ENCODE results near the gene CLTA. TPM values are rescaled to one million over a fixed set of nuclear protein-coding genes. Genes with fewer than 3 reads are reported as not detected.

The CLTA gene
- total RNA-seq, 1 experiment from 2014 or later = 195 TPM

- H3K4me3 Mint-ChIP-seq = no peak overlapping the region
Observed at GRCh38 chr9:36207546-36208012, 16.9 kb downstream of the CLTA start.

More at GRCh38 chr9:36207546-36208012, 16.9 kb downstream of the CLTA start:
- Histone ChIP-seq H4K5ac (ENCODE audit: insufficient read length, low read depth, low read length) (no peak overlapping the region), H2BK20ac (ENCODE audit: low read depth, low read length, poor library complexity, severe bottlenecking) (no peak overlapping the region), H2BK12ac (ENCODE audit: insufficient read length, low read depth, low read length) (no peak overlapping the region), H3K23ac (ENCODE audit: insufficient read length, low read depth, low read length) (no peak overlapping the region), H4K20me1 (ENCODE audit: control insufficient read depth, insufficient read depth, insufficient read length) (no peaks in the 10 kb centered on the region), H3K56ac (ENCODE audit: insufficient read length, low read depth, low read length) (no peak overlapping the region), H4K8ac (replicated peaks; ENCODE audit: insufficient read length, low read depth, low read length) (no peak overlapping the region), H3K27me3 (ENCODE audit: insufficient read depth, low read length) (no peaks in the 10 kb centered on the region), H2BK15ac (ENCODE audit: low read depth, low read length) (no peak overlapping the region), H2AFZ (ENCODE audit: low read length) (no peak overlapping the region), H2BK5ac (ENCODE audit: insufficient read length, low read length) (no peak overlapping the region), H3K4me2 (ENCODE audit: insufficient read depth, insufficient read length, low read length) (no peak overlapping the region), H3K9me3 (ENCODE audit: control insufficient read depth, low read depth, low read length) (no peaks in the 10 kb centered on the region), H3K4ac (ENCODE audit: low read depth, low read length) (no peak overlapping the region), H3K14ac (ENCODE audit: insufficient read depth, low read length) (no peak overlapping the region), H3K9ac (ENCODE audit: extremely low read depth, insufficient read length, low read length) (no peak overlapping the region), H3T11ph (ENCODE audit: low read length) (no peak overlapping the region), H4K91ac (ENCODE audit: insufficient read length, low read depth, low read length) (no peak overlapping the region), H2AK5ac (ENCODE audit: insufficient read length, low read length) (no peak overlapping the region), H3K27ac (ENCODE audit: insufficient read length, low read depth, low read length) (no peak overlapping the region), H3K18ac (ENCODE audit: insufficient read length, low read depth, low read length) (no peak overlapping the region), H3K79me2 (ENCODE audit: insufficient read depth, low read length) (peaks cover 9% of the 10 kb centered on the region; the same call in 1 of the 2 replicates), H3K4me1 (ENCODE audit: insufficient read depth, low read length) (no peaks in the 10 kb centered on the region), H2BK120ac (ENCODE audit: low read depth, low read length, poor library complexity, severe bottlenecking) (no peak overlapping the region), H3K23me2 (ENCODE audit: insufficient read length, low read depth, low read length, poor library complexity, severe bottlenecking) (no peaks in the 10 kb centered on the region), H3K79me1 (ENCODE audit: insufficient read depth, low read depth, low read length, poor library complexity, severe bottlenecking) (no peaks in the 10 kb centered on the region)
- H3K4me1 Mint-ChIP-seq = no peaks in the 10 kb centered on the region
- TF ChIP-seq CTCF (conservative IDR thresholded peaks at IDR 0.05) = no peak
- no peaks in the 10 kb centered on the region for H3K9me3 Mint-ChIP-seq
- DNase-seq = no peak
- no peaks in the 10 kb centered on the region for H3K27me3 Mint-ChIP-seq (ENCODE audit: low read depth)
- no CpG with 5 or more reads among the region's 1 CpG for WGBS (ENCODE audit: extremely low coverage, insufficient read length, low lambda C conversion rate)
- H3K36me3 Mint-ChIP-seq (ENCODE audit: insufficient read depth in 1 of 3, low read depth in 3 of 3) = peaks cover 69 to 98% (median 90%) of the 10 kb centered on the region in 3 experiments; a peak in 6 of 7 replicates
- peak overlapping the region in 2 of 3 experiments; percentile 26 to 54; a peak in 3 of 7 replicates for H3K27ac Mint-ChIP-seq

Measured in H9 (cell line).